IMR-90 (cell line): Measurements from ENCODE around the gene SNX27. TPM values are rescaled to one million over a fixed set of nuclear protein-coding genes. Genes with fewer than 3 reads are reported as not detected.
A peak's percentile ranks its signal among the peaks of the same experiment; 100 is the strongest.

ENCODE experiments used
- ATAC-seq: fragments of 200-7000 bp; cut with Tn5 transposase; 2 replicates; pipeline ENCODE4 v1.9.1; 2020; ENCODE audit warnings: low read depth, mild to moderate bottlenecking, moderate library complexity
- BruUV-seq: library from RNA; stranded (reverse); fragments of 400-500 nt; replicated peaks from 2 replicates; lab custom pipeline; 2021; lab: Mats Ljungman, UMichigan
- CTCF ChIA-PET: fragments of 300-600 bp; formaldehyde crosslinking; extraction: SDS; loops from one replicate; lab custom pipeline; 2021; ENCODE audit warnings: antibody characterized with exemption; lab: Yijun Ruan, JAX
- POLR2A ChIA-PET: fragments of 300-600 bp; sonication (Branson Sonifier 250); formaldehyde crosslinking; loops from one replicate; lab custom pipeline; 2022; ENCODE audit warnings: antibody characterized with exemption; ENCODE audit not compliant: unreplicated experiment; lab: Charles Lee
- DNase-seq: peaks from one replicate; pipeline ENCODE4 v3.0.0; 2013
- H2AFZ ChIP-seq: replicated peaks from 2 replicates; pipeline ENCODE3; 2013; ENCODE audit warnings: low read length, mild to moderate bottlenecking; ENCODE audit not compliant: poor library complexity
- H2AK5ac ChIP-seq: 2 replicates; pipeline ENCODE4 v1.6.1; 2013; ENCODE audit warnings: low read depth, low read length, inconsistent platforms
- H2AK9ac ChIP-seq: replicated peaks from 2 replicates; pipeline ENCODE3; 2013; ENCODE audit warnings: mild to moderate bottlenecking, low read depth, low read length, moderate library complexity; ENCODE audit not compliant: poor library complexity
- H2BK120ac ChIP-seq: 2 replicates; pipeline ENCODE4 v1.6.1; 2013; ENCODE audit warnings: low read depth, low read length, inconsistent platforms
- H2BK15ac ChIP-seq: 3 replicates; pipeline ENCODE4 v1.6.1; 2013; ENCODE audit warnings: low read depth, low read length, inconsistent platforms
- H2BK20ac ChIP-seq: 2 replicates; pipeline ENCODE4 v1.6.1; 2013; ENCODE audit warnings: low read depth, mild to moderate bottlenecking, inconsistent platforms, low read length, moderate library complexity
- H2BK5ac ChIP-seq: 2 replicates; pipeline ENCODE4 v1.6.1; 2013; ENCODE audit warnings: mild to moderate bottlenecking, low read depth, low read length, inconsistent platforms; ENCODE audit not compliant: poor library complexity, severe bottlenecking
- H3K14ac ChIP-seq: replicated peaks from 2 replicates; pipeline ENCODE4 v1.6.1; 2013; ENCODE audit warnings: low read depth, low read length, inconsistent platforms
- H3K18ac ChIP-seq: 2 replicates; pipeline ENCODE4 v1.6.1; 2013; ENCODE audit warnings: low read depth, low read length, control low read depth
- H3K23ac ChIP-seq: 2 replicates; pipeline ENCODE4 v1.6.1; 2013; ENCODE audit warnings: low read depth, low read length, inconsistent platforms
- H3K27ac ChIP-seq: 2 replicates; pipeline ENCODE4 v1.5.1; 2013; ENCODE audit warnings: mild to moderate bottlenecking, control low read depth, low read length; ENCODE audit not compliant: insufficient read depth
- H3K27me3 ChIP-seq: 2 replicates; pipeline ENCODE4 v1.6.1; 2013; ENCODE audit warnings: low read length; ENCODE audit not compliant: control insufficient read depth, insufficient read depth
- H3K36me3 ChIP-seq: 2 replicates; pipeline ENCODE4 v1.6.1; 2013; ENCODE audit warnings: low read length, mixed read lengths; ENCODE audit not compliant: control insufficient read depth, insufficient read depth
- H3K4ac ChIP-seq: 2 replicates; pipeline ENCODE4 v1.6.1; 2013; ENCODE audit warnings: low read depth, low read length, inconsistent platforms
- H3K4me1 ChIP-seq: 2 replicates; pipeline ENCODE4 v1.6.1; 2013; ENCODE audit warnings: low read length, mixed read lengths; ENCODE audit not compliant: control insufficient read depth, insufficient read depth
- H3K4me2 ChIP-seq: 2 replicates; pipeline ENCODE4 v1.6.1; 2013; ENCODE audit warnings: low read depth, mild to moderate bottlenecking, control low read depth, low read length, moderate library complexity
- H3K4me3 ChIP-seq: 2 replicates; pipeline ENCODE4 v1.5.1; 2013; ENCODE audit warnings: low read depth, mild to moderate bottlenecking, control low read depth, low read length, moderate library complexity; ENCODE audit not compliant: insufficient read depth
- H3K56ac ChIP-seq: 2 replicates; pipeline ENCODE4 v1.6.1; 2013; ENCODE audit warnings: low read length, inconsistent platforms; ENCODE audit not compliant: insufficient read depth; ENCODE audit errors: extremely low read depth
- H3K79me1 ChIP-seq, 2 experiments: 2 replicates each; pipeline ENCODE4 v1.6.1; 2013; ENCODE audit warnings: low read length in 2 of 2, inconsistent platforms in 1 of 2, low read depth in 1 of 2
- H3K9ac ChIP-seq: 2 replicates; pipeline ENCODE4 v1.6.1; 2013; ENCODE audit warnings: low read depth, low read length, control low read depth
- H3K9me1 ChIP-seq: 2 replicates; pipeline ENCODE4 v1.6.1; 2013; ENCODE audit warnings: low read length, inconsistent platforms; ENCODE audit not compliant: insufficient read depth
- H3K9me3 ChIP-seq: 2 replicates; pipeline ENCODE4 v1.6.1; 2013; ENCODE audit warnings: low read length; ENCODE audit not compliant: control insufficient read depth, insufficient read depth
- H4K20me1 ChIP-seq: 2 replicates; pipeline ENCODE4 v1.6.1; 2013; ENCODE audit warnings: low read length, inconsistent platforms; ENCODE audit not compliant: insufficient read depth
- H4K5ac ChIP-seq: 2 replicates; pipeline ENCODE4 v1.6.1; 2013; ENCODE audit warnings: mild to moderate bottlenecking, low read depth, low read length, control low read depth
- H4K8ac ChIP-seq, 2 experiments: 2 replicates each; pipeline ENCODE4 v1.6.1; 2013; ENCODE audit warnings: low read depth in 2 of 2, low read length in 2 of 2, control low read depth in 1 of 2, inconsistent platforms in 1 of 2
- H4K91ac ChIP-seq: 2 replicates; pipeline ENCODE4 v1.6.1; 2013; ENCODE audit warnings: low read depth, low read length, inconsistent platforms; ENCODE audit not compliant: insufficient read depth
- BHLHE40 ChIP-seq: fragments of 150-350 bp; IDR thresholded peaks from 2 replicates; pipeline ENCODE4 v1.6.1; 2016; ENCODE audit warnings: mild to moderate bottlenecking, low read depth, low read length
- CEBPB ChIP-seq: IDR thresholded peaks from 2 replicates; pipeline ENCODE4 v1.6.1; 2012; ENCODE audit warnings: low read depth, low read length, improper control_type of control experiment
- CHD1 ChIP-seq: IDR thresholded peaks from 2 replicates; pipeline ENCODE4 v1.6.1; 2012; ENCODE audit warnings: low read depth, low read length, improper control_type of control experiment
- ELK1 ChIP-seq: fragments of 150-350 bp; IDR thresholded peaks from 2 replicates; pipeline ENCODE4 v1.6.1; 2016; ENCODE audit warnings: low read depth, mild to moderate bottlenecking, low read length, moderate library complexity, borderline replicate concordance
- MAZ ChIP-seq: IDR thresholded peaks from 2 replicates; pipeline ENCODE4 v1.6.1; 2012; ENCODE audit warnings: low read depth, mild to moderate bottlenecking, low read length, improper control_type of control experiment, moderate library complexity, borderline replicate concordance
- MXI1 ChIP-seq: IDR thresholded peaks from 2 replicates; pipeline ENCODE4 v1.6.1; 2012; ENCODE audit warnings: low read depth, mild to moderate bottlenecking, low read length, moderate library complexity, borderline replicate concordance
- RAD21 ChIP-seq: IDR thresholded peaks from 2 replicates; pipeline ENCODE4 v1.6.1; 2012; ENCODE audit warnings: low read length, improper control_type of control experiment
- RCOR1 ChIP-seq: IDR thresholded peaks from 2 replicates; pipeline ENCODE4 v1.6.1; 2012; ENCODE audit warnings: mild to moderate bottlenecking, low read length, improper control_type of control experiment; ENCODE audit not compliant: insufficient replicate concordance
- WGBS, 2 experiments: methylation state at CpG; one replicate each; pipeline versions ENCODE4 v1.1.5 to v1.1.7; 2013; ENCODE audit warnings: missing lambda C conversion rate in 2 of 2; ENCODE audit not compliant: insufficient read length in 1 of 2; ENCODE audit errors: extremely low coverage in 2 of 2; 5-methylcytosine and 5-hydroxymethylcytosine counted together
- dilution Hi-C: fragments of 300-500 bp; cut with HindIII; formaldehyde crosslinking; loops from one replicate; pipeline ENCODE4 v1.14.3; 2018; ENCODE audit warnings: low sequenced_read_pairs; ENCODE audit not compliant: unreplicated experiment
- in situ Hi-C: fragments of 300-500 bp; cut with MboI; formaldehyde crosslinking; loops from 3 replicates; pipeline ENCODE4 v1.14.3; 2019; ENCODE audit warnings: low sequenced_read_pairs, inconsistent platforms, mixed read lengths
- intact Hi-C: fragments of 100-400 bp; cut with micrococcal nuclease; formaldehyde crosslinking; loops from 2 replicates; pipeline ENCODE4 v1.10.0; 2022
- polyA plus RNA-seq, 3 experiments: library from polyadenylated mRNA; depleted of rRNA; stranded (reverse); fragments of >200 nt; gene quantifications; 2 replicates each; pipeline ENCODE4 v1.2.3, GENCODE V29; 2012; ENCODE audit warnings: low replicate concordance in 1 of 3
- total RNA-seq: library from RNA; depleted of rRNA; stranded (reverse); fragments of >200 nt; gene quantifications from 2 replicates; pipeline ENCODE4 v1.2.3, GENCODE V29; 2012

The SNX27 gene
- total and polyA plus RNA-seq, 2 of the 4 experiments (the other 2 are of a cell fraction): 12.3 to 25.6 TPM

- Histone ChIP-seq H3K18ac (no peak overlapping the region), H2BK20ac (no peak overlapping the region), H3K56ac (no peak overlapping the region), H3K4ac (no peak overlapping the region), H4K20me1 (no peaks in the 10 kb centered on the region; the same call in 1 of the 2 replicates), H4K5ac (no peak overlapping the region), H3K79me1 (no peaks in the 10 kb centered on the region), H2BK5ac (no peak overlapping the region), H4K91ac (no peak overlapping the region), H2AK9ac (no peak overlapping the region), H3K14ac (0 out of 2 replicates have a peak overlapping the region, but pooled peaks have one; percentile 2), H3K36me3 (no peaks in the 10 kb centered on the region), H3K9ac (no peak overlapping the region), H4K8ac (no peak overlapping the region), H3K27me3 (no peaks in the 10 kb centered on the region), H3K4me2 (no peak overlapping the region), H3K23ac (no peak overlapping the region), H2AFZ (no peak overlapping the region), H2BK120ac (no peak overlapping the region), H2AK5ac (no peak overlapping the region), H2BK15ac (no peak overlapping the region), H3K4me3 (no peak overlapping the region), H3K9me1 (0 out of 2 replicates have a peak, but pooled peaks cover 3% of the 10 kb centered on the region), H3K4me1 (no peaks in the 10 kb centered on the region), H3K9me3 (no peaks in the 10 kb centered on the region; the same call in 1 of the 2 replicates), H3K27ac (no peak overlapping the region)
- no TSS peak for BruUV-seq
- TF ChIP-seq MAZ: peak; percentile 61
- no peak for TF ChIP-seq BHLHE40
- no peak for TF ChIP-seq MXI1
- TF ChIP-seq CHD1: no peak
- TF ChIP-seq CEBPB: no peak
- no peak for TF ChIP-seq ELK1
- TF ChIP-seq RAD21: no peak
- peak; percentile 44 for TF ChIP-seq RCOR1
- ATAC-seq: no peak
- intact Hi-C loops: no loop called here
- in situ Hi-C loops: no loop called here
- DNase-seq: peak; percentile 41
- POLR2A ChIA-PET: no interaction called here
- CTCF ChIA-PET: interaction anchor here (1.2 kb wide), 1 partner anchor 21 kb away, joined by 5 read pairs; no protein-coding TSS in a partner anchor
- dilution Hi-C loops: no loop called here
- WGBS, 2 experiments: 82% methylated on average over 3 of the region's 5 CpGs; no CpG with 5 or more reads in 1 of the 2 experiments
These were observed 15.5 kb upstream of the SNX27 start for GRCh38 chr1:151596166-151596953.
